OCI-LY7 (cell line): ENCODE data around the gene UBAP2. TPM values are rescaled to one million over a fixed set of nuclear protein-coding genes. Genes with fewer than 3 reads are reported as not detected.

Experiments
- BruUV-seq: library from RNA; stranded (reverse); fragments of 400-500 nt; replicated peaks from 2 replicates; lab custom pipeline; 2021; lab: Mats Ljungman, UMichigan
- CTCF ChIA-PET: fragments of 300-600 bp; sonication (Branson Sonifier 250); formaldehyde crosslinking; loops from one replicate; lab custom pipeline; 2022; ENCODE audit warnings: antibody characterized with exemption; ENCODE audit not compliant: unreplicated experiment; lab: Charles Lee
- POLR2A ChIA-PET: fragments of 300-600 bp; sonication (Branson Sonifier 250); formaldehyde crosslinking; loops from one replicate; lab custom pipeline; 2022; ENCODE audit warnings: antibody characterized with exemption; lab: Charles Lee
- DNase-seq: peaks from one replicate; pipeline ENCODE4 v3.0.0-alpha.2; 2015; ENCODE audit warnings: low spot score
- H2AFZ ChIP-seq: fragments of 200-600 bp; sonication (generic), shearing (Covaris generic); 2 replicates; pipeline ENCODE4 v1.6.1; 2014; ENCODE audit warnings: mild to moderate bottlenecking, antibody characterized with exemption, low read length, moderate library complexity
- H3K27ac ChIP-seq: fragments of 200-600 bp; sonication (generic); 2 replicates; pipeline ENCODE4 v1.5.1; 2014; ENCODE audit warnings: mixed run types, low read depth, mild to moderate bottlenecking, moderate library complexity, low read length, inconsistent platforms; ENCODE audit not compliant: poor library complexity, severe bottlenecking
- H3K36me3 ChIP-seq: fragments of 200-600 bp; sonication (generic); 2 replicates; pipeline ENCODE4 v1.6.1; 2014; ENCODE audit warnings: mild to moderate bottlenecking, antibody characterized with exemption, low read length, moderate library complexity, mixed read lengths; ENCODE audit not compliant: insufficient read depth
- H3K4me1 ChIP-seq: fragments of 200-600 bp; sonication (generic); 2 replicates; pipeline ENCODE4 v1.5.1; 2014; ENCODE audit warnings: mild to moderate bottlenecking, low read length; ENCODE audit not compliant: insufficient read depth, poor library complexity, severe bottlenecking
- H3K4me2 ChIP-seq: fragments of 200-600 bp; sonication (generic); 2 replicates; pipeline ENCODE4 v1.6.1; 2014; ENCODE audit warnings: mild to moderate bottlenecking, low read length
- H3K4me3 ChIP-seq: fragments of 200-600 bp; sonication (generic); 2 replicates; pipeline ENCODE4 v1.5.1; 2014; ENCODE audit warnings: mild to moderate bottlenecking, low read depth, low read length; ENCODE audit not compliant: poor library complexity, severe bottlenecking
- H3K79me2 ChIP-seq: fragments of 200-600 bp; sonication (generic); 2 replicates; pipeline ENCODE4 v1.6.1; 2016; ENCODE audit warnings: low read depth, mild to moderate bottlenecking, low read length, moderate library complexity, mixed read lengths; ENCODE audit not compliant: insufficient read depth
- H3K9me2 ChIP-seq: fragments of 200-600 bp; sonication (generic); 2 replicates; pipeline ENCODE4 v1.6.1; 2016; ENCODE audit warnings: mild to moderate bottlenecking, low read length, mixed read lengths; ENCODE audit not compliant: insufficient read depth
- H3K9me3 ChIP-seq: fragments of 200-600 bp; sonication (generic); 2 replicates; pipeline ENCODE4 v1.6.1; 2014; ENCODE audit warnings: mild to moderate bottlenecking, mixed run types, low read length, mixed read lengths
- H4K20me1 ChIP-seq: fragments of 200-600 bp; sonication (generic); 2 replicates; pipeline ENCODE4 v1.6.1; 2014; ENCODE audit warnings: mild to moderate bottlenecking, antibody characterized with exemption, low read length, moderate library complexity, mixed read lengths; ENCODE audit not compliant: insufficient read depth
- CTCF ChIP-seq: fragments of 200-600 bp; sonication (generic); conservative IDR thresholded peaks from 2 replicates; pipeline ENCODE4 v1.5.1; 2014; ENCODE audit warnings: mild to moderate bottlenecking, antibody characterized with exemption, low read length, moderate library complexity, mixed read lengths
- EZH2phosphoT487 ChIP-seq: fragments of 200-600 bp; sonication (generic); IDR thresholded peaks from 2 replicates; pipeline ENCODE4 v1.6.1; 2018; ENCODE audit warnings: low read depth, borderline replicate concordance, mild to moderate bottlenecking, mixed run types, antibody characterized with exemption, low read length, moderate library complexity, mixed read lengths
- intact Hi-C: fragments of 100-400 bp; cut with micrococcal nuclease; formaldehyde crosslinking; loops from one replicate; pipeline ENCODE4 v1.10.0; 2022; ENCODE audit not compliant: unreplicated experiment
- small RNA-seq: library from RNA; depleted of rRNA; stranded (forward); fragments of <200 nt; gene quantifications from one replicate; pipeline ENCODE3, GENCODE V24; 2014
- total RNA-seq, 2 experiments: library from RNA; depleted of rRNA in 1 of 2; stranded (reverse); fragments of >200 nt in 1 of 2; shearing (Covaris generic) in 1 of 2; gene quantifications; 2 replicates each; pipeline ENCODE4 v1.2.3, GENCODE V29; 2014 to 2022

Gene UBAP2
- total RNA-seq, 2 experiments from 2014 or later = 28.5 to 63.9 TPM

GRCh38 chr9:33878691-33879366 lies 169.9 kb downstream of the UBAP2 start:
- Histone ChIP-seq H3K36me3 (no peaks in the 10 kb centered on the region), H3K79me2 (peaks cover 94% of the 10 kb centered on the region), H2AFZ (no peak overlapping the region), H4K20me1 (peaks cover 7% of the 10 kb centered on the region), H3K4me1 (peaks cover 66% of the 10 kb centered on the region), H3K27ac (peak overlapping the region; percentile 30), H3K4me3 (no peak overlapping the region), H3K9me2 (no peaks in the 10 kb centered on the region), H3K9me3 (no peaks in the 10 kb centered on the region), H3K4me2 (peak overlapping the region; percentile 43; the same call in 1 of the 2 replicates)
- no TSS peak for BruUV-seq
- CTCF ChIA-PET = no interaction called here
- POLR2A ChIA-PET = interaction anchor here (1.0 kb wide), 1 partner anchor 27 kb away, joined by 5 read pairs; no protein-coding TSS in a partner anchor
- intact Hi-C loops = no loop called here
- TF ChIP-seq CTCF = no peak
- no peak for TF ChIP-seq EZH2phosphoT487
- DNase-seq = no peak

GRCh38 chr9:33877727-33878489 lies 170.8 kb downstream of the UBAP2 start:
- Histone ChIP-seq H3K27ac (peak overlapping the region; percentile 30), H3K4me3 (no peak overlapping the region), H3K9me3 (no peaks in the 10 kb centered on the region), H3K4me2 (peak overlapping the region; percentile 43; the same call in 1 of the 2 replicates), H3K36me3 (no peaks in the 10 kb centered on the region), H4K20me1 (peaks cover 7% of the 10 kb centered on the region), H3K9me2 (no peaks in the 10 kb centered on the region), H2AFZ (no peak overlapping the region), H3K79me2 (peaks cover 94% of the 10 kb centered on the region), H3K4me1 (peaks cover 69% of the 10 kb centered on the region)
- ChIA-PET CTCF (no interaction called here), POLR2A (interaction anchor here (0.8 kb wide), 1 partner anchor 60 kb away, joined by 3 read pairs; no protein-coding TSS in a partner anchor)
- DNase-seq = no peak
- BruUV-seq = no TSS peak
- TF ChIP-seq CTCF (no peak), EZH2phosphoT487 (no peak)
- intact Hi-C loops = no loop called here

Small RNA genes within 50 kb of the gene (small RNA-seq; reads per million reads assigned to genes)
- 1.5 reads per million, percentile 68 among the genes with 10 or more reads in this experiment for gene RN7SKP114
- gene SNORD121A = 31.6 reads per million, percentile 98 among the genes with 10 or more reads in this experiment
- gene SNORD121B = not detected

Other genes starting within 250 kb of the UBAP2 start
- 10.9 and 13.7 TPM in 2 replicates for gene UBE2R2, start 231.7 kb downstream of the UBAP2 start, total RNA-seq (2014; rRNA removed; shearing (Covaris generic))
- 57.3 and 57.9 TPM in 2 replicates for gene UBE2R2, start 231.7 kb downstream of the UBAP2 start, total RNA-seq (2022)
- gene DCAF12, start 77.8 kb upstream of the UBAP2 start, total RNA-seq (2014; rRNA removed; shearing (Covaris generic)) = 21.9 and 31.7 TPM in 2 replicates
- gene DCAF12, start 77.8 kb upstream of the UBAP2 start, total RNA-seq (2022) = 70.5 and 83.5 TPM in 2 replicates
- 12.4 and 13.1 TPM in 2 replicates for gene UBAP1, start 130.2 kb upstream of the UBAP2 start, total RNA-seq (2014; rRNA removed; shearing (Covaris generic))
- gene UBAP1, start 130.2 kb upstream of the UBAP2 start, total RNA-seq (2022) = 22.4 and 24.9 TPM in 2 replicates